ENCODE data around the gene BZW2.
A peak's percentile ranks its signal among the peaks of the same experiment; 100 is the strongest.

Gene BZW2

GRCh38 chr7:16647435-16647960, 1.5 kb downstream of the BZW2 start:
- Mint-ChIP-seq H3K4me3 (peak overlapping the region; percentile 98), H3K27me3 (ENCODE audit: low read depth, poor library complexity) (no peaks in the 10 kb centered on the region), H3K9me3 (no peaks in the 10 kb centered on the region), H3K36me3 (ENCODE audit: low read depth) (peaks cover 33% of the 10 kb centered on the region), H3K4me1 (peaks cover 65% of the 10 kb centered on the region), H3K27ac (no peak overlapping the region)
- no peak for TF ChIP-seq CTCF (IDR thresholded peaks at IDR 0.05)
- no peak for DNase-seq

DNA sequence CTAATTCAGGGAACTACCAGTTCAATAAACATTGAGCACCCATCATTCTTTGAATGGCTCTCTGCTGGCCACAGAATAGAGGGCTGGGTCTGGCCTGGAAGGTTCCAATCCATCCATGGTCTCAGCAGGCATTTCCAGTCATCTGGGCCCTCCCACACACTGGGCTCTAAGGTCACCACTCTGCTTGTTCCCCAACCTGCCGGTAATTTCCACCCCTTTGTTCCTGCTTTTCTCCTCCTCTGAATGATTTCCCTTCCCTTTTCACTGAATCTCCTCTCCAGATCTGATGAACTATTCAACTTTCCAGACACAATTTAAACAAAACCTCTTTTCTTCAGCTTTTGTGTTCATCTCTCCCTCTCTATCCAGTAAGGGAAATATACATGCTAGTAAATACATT, 2.6 kb downstream of the BZW2 start:
- DNase-seq, result no peak
- no peaks in the 10 kb centered on the region for H3K9me3 Mint-ChIP-seq
- no peak for TF ChIP-seq CTCF (IDR thresholded peaks at IDR 0.05)
- H3K4me1 Mint-ChIP-seq, result peaks cover 60% of the 10 kb centered on the region
- H3K27me3 Mint-ChIP-seq (ENCODE audit: low read depth, poor library complexity), result no peaks in the 10 kb centered on the region
- H3K4me3 Mint-ChIP-seq, result peak overlapping the region; percentile 98
- no peak overlapping the region for H3K27ac Mint-ChIP-seq
- peaks cover 30% of the 10 kb centered on the region for H3K36me3 Mint-ChIP-seq (ENCODE audit: low read depth)

DNA sequence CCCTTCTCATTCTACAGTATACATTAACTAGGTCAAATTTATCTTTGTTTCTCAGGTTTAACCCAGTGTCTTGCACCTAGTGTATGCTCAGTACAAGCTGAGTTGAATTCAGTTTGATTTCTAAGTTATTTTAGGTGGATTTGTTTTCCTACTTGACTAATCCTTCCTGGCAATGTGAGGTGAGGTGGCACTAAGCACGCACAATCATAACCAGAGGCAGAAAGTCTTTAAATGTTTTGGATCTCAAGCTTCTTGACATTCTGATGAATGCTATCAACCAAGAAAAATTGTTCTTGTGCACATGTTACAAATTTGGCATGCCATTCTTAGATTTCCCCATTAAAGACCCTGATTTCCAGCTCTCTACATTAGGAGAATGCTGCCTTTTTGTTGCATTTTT, 3.2 kb downstream of the BZW2 start:
- H3K27ac Mint-ChIP-seq, result no peak overlapping the region

DNA sequence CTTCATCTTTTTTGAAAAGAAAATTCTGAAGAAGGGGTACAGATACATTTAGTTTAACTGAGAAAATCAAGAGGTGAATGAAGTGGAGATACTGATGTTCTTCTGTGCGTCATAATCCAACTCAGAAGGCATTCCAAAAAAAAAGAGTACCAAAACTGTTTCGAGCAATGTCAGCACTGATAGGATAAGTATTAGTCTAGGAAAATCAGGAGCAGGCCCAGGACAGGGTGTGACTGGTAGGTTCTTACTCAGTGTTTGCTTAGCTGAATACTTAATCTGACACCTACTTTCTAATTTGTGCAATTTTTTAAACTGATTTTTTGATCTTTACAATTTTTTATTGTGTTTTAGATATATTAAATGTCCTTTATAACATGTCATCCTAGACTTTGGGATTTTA, 4.3 kb downstream of the BZW2 start:
- Mint-ChIP-seq H3K9me3 (no peaks in the 10 kb centered on the region), H3K4me1 (peaks cover 49% of the 10 kb centered on the region), H3K27me3 (ENCODE audit: low read depth, poor library complexity) (no peaks in the 10 kb centered on the region), H3K36me3 (ENCODE audit: low read depth) (peaks cover 30% of the 10 kb centered on the region), H3K27ac (no peak overlapping the region), H3K4me3 (no peak overlapping the region)
- no peak for DNase-seq
- no peak for TF ChIP-seq CTCF (IDR thresholded peaks at IDR 0.05)

More for the DNA sequence above, 3.2 kb downstream of the BZW2 start:
- Mint-ChIP-seq H3K36me3 (ENCODE audit: low read depth) (peaks cover 30% of the 10 kb centered on the region), H3K9me3 (no peaks in the 10 kb centered on the region), H3K4me3 (peak overlapping the region; percentile 98), H3K4me1 (peaks cover 54% of the 10 kb centered on the region), H3K27me3 (ENCODE audit: low read depth, poor library complexity) (no peaks in the 10 kb centered on the region)
- TF ChIP-seq CTCF (IDR thresholded peaks at IDR 0.05), result no peak
- DNase-seq, result no peak

DNA sequence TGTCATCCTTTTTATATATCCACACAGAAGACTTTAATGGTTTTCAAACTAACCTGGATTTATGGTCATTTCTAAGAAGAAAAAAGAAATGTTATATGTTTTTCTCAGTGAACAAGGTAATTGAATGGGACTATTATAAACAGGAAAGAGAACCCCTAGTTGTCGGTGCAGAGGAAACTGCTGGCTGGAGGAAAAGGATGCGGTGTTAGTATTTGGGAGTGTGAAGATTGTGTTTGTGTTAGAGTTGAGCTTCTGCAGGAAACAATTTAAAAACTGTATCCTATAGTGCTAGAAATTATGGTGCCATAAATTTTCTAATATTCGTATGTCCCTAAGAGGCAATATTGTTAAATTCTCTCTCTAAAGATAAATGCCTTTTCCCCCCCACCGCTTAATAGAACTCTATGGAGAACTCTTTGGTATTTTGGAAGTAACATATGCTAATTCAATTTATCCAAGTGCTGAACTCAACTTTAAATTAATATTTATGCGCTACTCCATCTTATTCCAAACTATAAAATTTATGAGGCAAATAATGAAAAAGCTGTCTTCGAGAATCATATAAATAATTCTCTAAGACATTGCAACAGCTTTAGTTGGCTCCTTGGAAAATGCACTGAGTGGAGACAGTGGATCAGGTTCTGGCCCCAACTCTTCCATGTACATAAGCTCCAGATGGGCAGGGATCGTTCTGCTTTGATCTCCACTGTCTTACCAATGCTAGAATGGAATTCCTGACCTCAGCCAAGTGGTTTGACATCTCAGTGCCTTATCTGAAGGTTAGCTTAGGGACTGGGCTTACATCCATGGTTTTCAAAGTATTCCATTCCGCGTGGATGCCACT, 5.6 kb downstream of the BZW2 start:
- H3K4me3 Mint-ChIP-seq, result no peak overlapping the region
- H3K36me3 Mint-ChIP-seq (ENCODE audit: low read depth), result peaks cover 42% of the 10 kb centered on the region
- peaks cover 47% of the 10 kb centered on the region for H3K4me1 Mint-ChIP-seq
- DNase-seq, result no peak
- no peak overlapping the region for H3K27ac Mint-ChIP-seq
- H3K27me3 Mint-ChIP-seq (ENCODE audit: low read depth, poor library complexity), result no peaks in the 10 kb centered on the region
- TF ChIP-seq CTCF (IDR thresholded peaks at IDR 0.05), result no peak
- H3K9me3 Mint-ChIP-seq, result no peaks in the 10 kb centered on the region

DNA sequence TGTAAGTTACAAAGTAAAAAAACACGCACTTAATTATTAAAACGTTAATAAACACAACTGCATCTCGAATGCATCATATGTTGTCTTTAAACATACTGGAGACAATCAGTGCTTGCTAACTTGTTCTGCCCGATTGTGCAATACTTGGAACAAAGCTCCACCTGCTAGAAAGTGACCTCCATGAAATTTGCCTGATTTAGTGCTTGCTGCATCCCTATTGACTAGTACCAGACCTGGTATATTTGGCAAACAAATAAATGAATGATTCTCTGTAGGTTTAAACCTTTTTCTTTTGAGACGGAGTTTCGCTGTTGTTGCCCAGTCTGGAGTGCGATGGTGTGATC, 6.2 kb downstream of the BZW2 start:
- DNase-seq, result no peak
- peaks cover 48% of the 10 kb centered on the region for H3K36me3 Mint-ChIP-seq (ENCODE audit: low read depth)
- no peaks in the 10 kb centered on the region for H3K27me3 Mint-ChIP-seq (ENCODE audit: low read depth, poor library complexity)
- no peak overlapping the region for H3K27ac Mint-ChIP-seq
- no peak overlapping the region for H3K4me3 Mint-ChIP-seq
- TF ChIP-seq CTCF (IDR thresholded peaks at IDR 0.05), result no peak
- H3K9me3 Mint-ChIP-seq, result no peaks in the 10 kb centered on the region
- peaks cover 42% of the 10 kb centered on the region for H3K4me1 Mint-ChIP-seq
